ENCODE data around the gene VWA3B. TPM values are rescaled to one million over a fixed set of nuclear protein-coding genes. Genes with fewer than 3 reads are reported as not detected.

VWA3B gene
- total RNA-seq, 3 donors from 2014 or later = not detected

GRCh38 chr2:98088261-98088660 lies 1.3 kb downstream of the VWA3B start:
- no peak for DNase-seq (ENCODE audit: low spot score in 2 of 2)
- intact Hi-C loops (cut with DNase I; ENCODE audit: low total_unique reads) = no loop called here
- TF ChIP-seq POLR2AphosphoS5 (IDR thresholded peaks at IDR 0.05) (no peak), CTCF (IDR thresholded peaks at IDR 0.05) (no peak)

GRCh38 chr2:98089941-98090340 lies 3.0 kb downstream of the VWA3B start:
- no peaks in the 10 kb centered on the region for H3K9me3 ChIP-seq
- no peaks in the 10 kb centered on the region for H3K27me3 ChIP-seq
- no peak overlapping the region for H3K4me3 ChIP-seq
- H3K36me3 ChIP-seq = no peaks in the 10 kb centered on the region
- DNase-seq (ENCODE audit: low spot score in 2 of 2) = no peak
- H3K27ac ChIP-seq = no peak overlapping the region
- intact Hi-C loops (cut with DNase I; ENCODE audit: low total_unique reads) = no loop called here
- TF ChIP-seq POLR2A (IDR thresholded peaks at IDR 0.05) = no peak
- TF ChIP-seq POLR2AphosphoS5 (IDR thresholded peaks at IDR 0.05) = no peak
- TF ChIP-seq CTCF (IDR thresholded peaks at IDR 0.05) = no peak
- H3K4me1 ChIP-seq = peaks cover 0 to 5% of the 10 kb centered on the region in 2 donors

More at GRCh38 chr2:98088261-98088660, 1.3 kb downstream of the VWA3B start:
- Histone ChIP-seq H3K36me3 (no peaks in the 10 kb centered on the region), H3K27ac (no peak overlapping the region), H3K9me3 (no peaks in the 10 kb centered on the region), H3K4me1 (peaks cover 0 to 5% of the 10 kb centered on the region in 2 donors), H3K4me3 (no peak overlapping the region), H3K27me3 (no peaks in the 10 kb centered on the region)

- DNase-seq (ENCODE audit: low spot score in 2 of 2) = no peak
- no peak overlapping the region for H3K27ac ChIP-seq
- TF ChIP-seq CTCF (IDR thresholded peaks at IDR 0.05) (no peak), POLR2AphosphoS5 (IDR thresholded peaks at IDR 0.05) (no peak), POLR2A (IDR thresholded peaks at IDR 0.05) (no peak)
- H3K36me3 ChIP-seq = no peaks in the 10 kb centered on the region
- intact Hi-C loops (cut with DNase I; ENCODE audit: low total_unique reads) = no loop called here
- peaks cover 0 to 10% of the 10 kb centered on the region in 2 donors for H3K9me3 ChIP-seq
- no peak overlapping the region for H3K4me3 ChIP-seq
- peaks cover 0 to 5% of the 10 kb centered on the region in 2 donors for H3K4me1 ChIP-seq
- no peaks in the 10 kb centered on the region for H3K27me3 ChIP-seq
Observed at GRCh38 chr2:98090951-98091350, 4.0 kb downstream of the VWA3B start.

GRCh38 chr2:98091738-98092137 lies 4.8 kb downstream of the VWA3B start:
- intact Hi-C loops (cut with DNase I; ENCODE audit: low total_unique reads) = no loop called here
- Histone ChIP-seq H3K27me3 (no peaks in the 10 kb centered on the region), H3K27ac (no peak overlapping the region), H3K36me3 (no peaks in the 10 kb centered on the region), H3K4me3 (no peak overlapping the region), H3K9me3 (peaks cover 0 to 16% of the 10 kb centered on the region in 2 donors), H3K4me1 (peaks cover 0 to 3% of the 10 kb centered on the region in 2 donors)
- TF ChIP-seq POLR2AphosphoS5 (IDR thresholded peaks at IDR 0.05) (no peak), CTCF (IDR thresholded peaks at IDR 0.05) (no peak), POLR2A (IDR thresholded peaks at IDR 0.05) (no peak)
- no peak for DNase-seq (ENCODE audit: low spot score in 2 of 2)

GRCh38 chr2:98093146-98093545 lies 6.2 kb downstream of the VWA3B start:
- intact Hi-C loops (cut with DNase I; ENCODE audit: low total_unique reads) = no loop called here
- Histone ChIP-seq H3K4me3 (no peak overlapping the region), H3K27ac (no peak overlapping the region), H3K36me3 (no peaks in the 10 kb centered on the region), H3K4me1 (no peaks in the 10 kb centered on the region), H3K27me3 (no peaks in the 10 kb centered on the region), H3K9me3 (peaks cover 0 to 16% of the 10 kb centered on the region in 2 donors)
- DNase-seq (ENCODE audit: low spot score in 2 of 2) = no peak
- no peak for TF ChIP-seq CTCF (IDR thresholded peaks at IDR 0.05)
- TF ChIP-seq POLR2A (IDR thresholded peaks at IDR 0.05) = no peak
- TF ChIP-seq POLR2AphosphoS5 (IDR thresholded peaks at IDR 0.05) = no peak
